GM13977 (cell line): Measurements from ENCODE around the gene TPRX1.

Experiments used
- DNase-seq: peaks from one replicate; pipeline ENCODE4 v3.0.0; 2012; ENCODE audit warnings: low spot score
- in situ Hi-C: fragments of 300-500 bp; cut with MboI; formaldehyde crosslinking; loops from one replicate; pipeline ENCODE4 v1.12.0; 2022; ENCODE audit warnings: low sequenced_read_pairs, low pct_unique_long_range_greater_than_20kb, mixed read lengths, inconsistent platforms; ENCODE audit not compliant: unreplicated experiment
- TF ChIP-seq, protein P1 (sequence below): IDR thresholded peaks from 2 replicates; pipeline ENCODE4 v1.5.1; 2012; ENCODE audit warnings: mild to moderate bottlenecking, control low read depth; ENCODE audit not compliant: insufficient read depth; ENCODE audit errors: extremely low read depth, missing control alignments

TPRX1 gene

DNA sequence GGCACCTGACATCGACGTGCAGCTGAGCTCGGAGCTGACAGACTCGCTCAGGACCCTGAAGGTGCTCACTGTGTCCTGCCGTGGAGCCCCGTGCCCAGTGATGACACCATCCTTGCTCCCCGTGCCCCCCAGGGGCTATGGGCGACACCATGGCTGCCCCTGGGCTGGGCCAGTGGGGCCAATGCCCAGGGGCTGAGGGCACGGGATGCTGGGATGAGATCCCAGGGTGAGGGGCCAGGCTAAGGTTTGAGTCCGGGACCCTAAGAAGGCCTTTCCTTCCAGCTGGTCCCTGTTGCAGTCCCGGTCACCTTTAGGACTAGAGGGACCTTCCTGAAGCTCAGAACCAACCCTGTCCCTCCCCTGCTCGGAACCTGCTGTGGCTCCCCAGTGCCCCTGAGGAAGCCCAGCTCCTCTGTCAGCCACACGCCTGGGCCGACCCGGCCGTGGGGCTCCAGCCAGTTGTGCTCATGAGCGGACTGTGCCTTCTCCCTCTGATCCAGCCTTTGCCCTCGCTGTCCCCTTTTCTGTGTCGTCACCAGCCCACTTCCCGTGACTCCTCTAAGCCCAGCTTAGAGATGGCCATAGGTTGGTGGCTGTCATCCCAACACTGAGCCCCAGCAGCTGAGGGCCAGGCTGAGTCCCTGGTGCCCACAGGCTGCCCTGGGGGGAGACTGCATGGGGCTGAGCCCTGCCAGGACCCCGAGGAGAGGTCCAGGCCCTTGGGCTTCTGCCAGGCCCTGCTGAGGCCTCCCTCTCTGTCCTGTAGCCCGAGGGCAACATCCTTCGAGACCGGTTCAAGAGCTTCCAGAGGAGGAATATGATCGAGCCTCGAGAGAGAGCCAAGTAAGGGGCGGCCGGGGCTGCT, 48.4 kb downstream of the TPRX1 start:
- TF ChIP-seq, protein P1, sequence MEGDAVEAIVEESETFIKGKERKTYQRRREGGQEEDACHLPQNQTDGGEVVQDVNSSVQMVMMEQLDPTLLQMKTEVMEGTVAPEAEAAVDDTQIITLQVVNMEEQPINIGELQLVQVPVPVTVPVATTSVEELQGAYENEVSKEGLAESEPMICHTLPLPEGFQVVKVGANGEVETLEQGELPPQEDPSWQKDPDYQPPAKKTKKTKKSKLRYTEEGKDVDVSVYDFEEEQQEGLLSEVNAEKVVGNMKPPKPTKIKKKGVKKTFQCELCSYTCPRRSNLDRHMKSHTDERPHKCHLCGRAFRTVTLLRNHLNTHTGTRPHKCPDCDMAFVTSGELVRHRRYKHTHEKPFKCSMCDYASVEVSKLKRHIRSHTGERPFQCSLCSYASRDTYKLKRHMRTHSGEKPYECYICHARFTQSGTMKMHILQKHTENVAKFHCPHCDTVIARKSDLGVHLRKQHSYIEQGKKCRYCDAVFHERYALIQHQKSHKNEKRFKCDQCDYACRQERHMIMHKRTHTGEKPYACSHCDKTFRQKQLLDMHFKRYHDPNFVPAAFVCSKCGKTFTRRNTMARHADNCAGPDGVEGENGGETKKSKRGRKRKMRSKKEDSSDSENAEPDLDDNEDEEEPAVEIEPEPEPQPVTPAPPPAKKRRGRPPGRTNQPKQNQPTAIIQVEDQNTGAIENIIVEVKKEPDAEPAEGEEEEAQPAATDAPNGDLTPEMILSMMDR: no peak
- DNase-seq: no peak
- in situ Hi-C loops: no loop called here

DNA sequence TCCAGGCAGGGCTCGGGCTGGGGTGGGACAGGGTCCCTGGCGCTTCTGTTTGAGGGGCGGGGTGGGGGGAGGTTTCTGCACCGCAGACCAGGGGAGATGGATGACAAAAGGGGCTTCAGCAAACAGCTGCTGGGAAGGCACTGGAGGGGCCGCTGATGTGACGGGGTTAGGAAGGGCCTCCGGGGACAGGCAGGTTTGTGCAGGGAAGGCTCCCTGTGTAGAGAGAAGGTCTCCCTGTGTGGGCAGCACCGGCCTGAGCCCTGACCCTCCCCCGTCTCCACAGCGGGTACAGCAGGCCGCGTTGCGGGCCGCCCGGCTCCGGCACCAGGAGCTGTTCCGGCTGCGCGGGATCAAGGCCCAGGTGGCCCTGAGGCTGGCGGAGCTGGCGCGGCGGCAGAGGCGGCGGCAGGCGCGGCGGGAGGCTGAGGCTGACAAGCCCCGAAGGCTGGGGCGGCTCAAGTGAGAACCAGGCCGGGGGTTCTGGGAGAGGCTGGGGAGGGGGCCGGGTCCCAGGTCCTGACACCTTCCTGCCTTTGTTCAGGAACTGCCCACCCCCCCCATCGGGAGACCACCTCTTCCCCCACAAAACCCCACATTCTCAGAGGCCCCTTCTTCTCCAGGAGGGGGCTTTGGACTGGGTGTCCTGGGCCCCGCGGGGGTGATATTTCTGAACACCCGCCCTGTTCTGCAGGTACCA, 49.1 kb downstream of the TPRX1 start:
- in situ Hi-C loops: no loop called here
- TF ChIP-seq, protein P1: no peak

DNA sequence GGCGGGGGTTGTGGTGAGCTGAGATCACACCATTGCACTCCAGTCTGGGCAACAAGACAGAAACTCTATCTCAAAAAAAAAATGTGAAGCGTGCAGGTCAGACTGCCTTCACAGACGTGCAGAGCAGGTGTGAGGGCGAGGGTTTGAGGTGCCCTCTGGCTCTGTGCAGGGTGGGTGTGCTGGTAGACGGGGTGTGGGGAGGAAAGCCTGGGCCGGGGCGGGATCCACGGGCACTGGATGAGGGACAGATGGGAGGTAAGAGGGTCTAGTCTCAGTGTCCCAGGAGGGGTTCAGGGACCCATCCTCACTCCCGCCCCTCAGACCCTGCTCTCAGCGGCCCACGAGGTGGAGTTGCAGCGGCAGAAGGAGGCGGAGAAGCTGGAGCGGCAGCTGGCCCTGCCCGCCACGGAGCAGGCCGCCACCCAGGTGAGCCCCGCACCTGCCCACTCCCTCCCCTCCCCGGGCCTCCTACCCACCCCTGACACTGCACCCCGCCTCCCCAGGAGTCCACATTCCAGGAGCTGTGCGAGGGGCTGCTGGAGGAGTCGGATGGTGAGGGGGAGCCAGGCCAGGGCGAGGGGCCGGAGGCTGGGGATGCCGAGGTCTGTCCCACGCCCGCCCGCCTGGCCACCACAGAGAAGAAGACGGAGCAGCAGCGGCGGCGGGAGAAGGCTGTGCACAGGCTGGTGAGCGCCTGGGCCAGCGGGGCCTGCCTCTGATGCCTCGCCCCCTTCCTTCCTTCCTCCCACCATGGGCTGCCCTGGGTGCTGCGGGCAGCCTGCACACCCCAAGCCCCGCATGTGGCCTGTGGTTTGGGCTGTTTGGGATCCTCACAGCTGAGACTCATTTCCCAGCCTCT, 49.9 kb downstream of the TPRX1 start:
- TF ChIP-seq, protein P1: no peak
- in situ Hi-C loops: no loop called here

More for the DNA sequence above, 49.1 kb downstream of the TPRX1 start:
- no peak for DNase-seq

DNA sequence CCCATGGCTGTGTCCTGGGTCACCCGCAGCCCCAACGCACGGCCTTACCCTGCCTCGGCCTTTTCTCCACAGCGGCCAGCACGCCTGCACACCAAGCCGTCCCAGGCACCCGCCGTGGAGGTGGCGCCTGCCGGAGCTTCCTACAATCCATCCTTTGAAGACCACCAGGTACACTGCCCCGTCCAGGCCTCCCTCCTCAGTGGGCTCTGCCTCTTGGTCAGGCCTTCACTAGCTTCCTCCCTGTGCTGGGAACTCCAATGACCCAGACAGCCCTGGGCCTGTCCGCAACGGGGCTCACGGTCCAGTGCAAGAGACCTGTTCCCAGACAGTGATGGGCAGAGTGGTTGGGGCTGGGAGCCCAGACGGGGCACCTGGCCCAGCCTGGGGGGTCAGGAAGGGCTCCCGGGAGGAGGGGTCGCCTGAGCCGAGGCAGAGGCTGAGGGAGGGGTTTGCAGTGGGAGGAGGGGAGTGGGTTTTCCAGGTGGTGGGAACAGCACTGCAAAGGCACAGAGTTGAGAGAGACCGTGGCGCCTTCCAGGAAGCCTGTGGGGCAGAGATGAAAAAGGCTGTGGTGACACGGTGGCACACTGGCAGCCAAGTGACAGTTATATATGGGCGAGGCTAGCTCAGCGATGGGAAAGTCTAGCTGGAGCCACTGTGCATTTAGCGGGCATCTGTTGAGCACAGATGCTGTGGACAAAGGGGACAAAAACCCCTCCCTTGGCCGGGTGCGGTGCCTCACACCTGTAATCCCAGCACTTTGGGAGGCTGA, 51.7 kb downstream of the TPRX1 start:
- DNase-seq: no peak
- TF ChIP-seq, protein P1: no peak
- in situ Hi-C loops: no loop called here

More for the DNA sequence above, 49.9 kb downstream of the TPRX1 start:
- DNase-seq: no peak
